Subcutaneous preadipocyte (primary cell): Measurements from ENCODE around the gene XPNPEP1. TPM values are rescaled to one million over a fixed set of nuclear protein-coding genes. Genes with fewer than 3 reads are reported as not detected.

Experiments used
- small RNA-seq: library from RNA; depleted of rRNA; stranded (forward); fragments of <200 nt; gene quantifications from one replicate; pipeline ENCODE3, GENCODE V24; 2012
- total RNA-seq: library from RNA; depleted of rRNA; stranded (reverse); fragments of >200 nt; gene quantifications from 2 replicates; pipeline ENCODE4 v1.2.3, GENCODE V29; 2012

Gene XPNPEP1
- total RNA-seq = 104 and 139 TPM in 2 replicates

DNA sequence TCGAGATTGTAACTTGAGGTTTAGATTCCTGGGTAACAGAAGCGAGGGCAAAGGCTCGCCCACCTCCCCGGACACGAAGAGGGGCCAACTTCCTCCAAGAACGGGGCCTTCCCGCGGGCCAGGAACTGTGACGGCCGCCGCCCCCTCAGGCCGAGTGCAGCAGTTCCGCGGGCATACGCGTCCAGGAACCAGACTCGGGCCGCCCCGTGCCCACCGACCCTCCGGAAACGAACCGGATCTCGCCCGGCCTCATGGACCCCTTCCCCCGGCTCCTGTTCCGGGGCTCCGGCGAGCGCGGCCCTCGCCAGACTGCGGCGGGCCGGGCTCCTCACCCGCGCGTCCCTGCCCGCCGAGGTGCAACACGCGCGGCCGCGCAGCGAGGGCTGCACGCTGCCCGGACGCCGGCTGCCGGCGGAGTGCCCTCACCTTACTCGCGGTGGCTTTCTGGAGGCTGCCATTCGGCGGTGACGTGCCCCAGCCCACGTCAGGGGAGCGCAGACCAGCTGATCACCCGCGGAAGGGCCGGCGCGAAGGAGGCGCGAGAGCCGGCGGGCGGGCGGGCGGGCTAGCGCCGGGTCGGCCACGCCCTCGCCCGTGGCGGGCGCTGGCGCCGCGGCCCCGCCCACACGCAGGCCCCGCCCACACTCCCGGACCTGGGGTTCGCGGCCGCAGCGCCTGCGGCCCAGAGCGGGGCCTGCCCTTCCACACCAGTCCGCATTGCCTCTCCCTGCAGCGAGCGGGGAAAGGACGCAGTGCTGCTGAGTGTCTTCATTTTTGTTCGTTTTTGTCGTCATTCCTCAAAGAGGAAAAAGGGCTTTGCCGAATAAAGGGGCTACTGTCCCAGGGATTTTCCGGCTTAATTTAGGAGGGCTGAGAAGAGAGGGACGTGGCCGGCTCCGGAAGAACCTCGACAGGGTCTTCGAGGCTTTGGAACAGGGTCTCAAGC lies at the start of gene XPNPEP1:
TSS of gene XPNPEP1 (minus strand) at position 536 of the 946 bp plus-strand sequence. CDS start at position 458, 78 bp downstream.

Small RNA genes within 50 kb of the gene (small RNA-seq; reads per million reads assigned to genes)
- 0.08 reads per million for gene RNU4-5P

Other genes with a start within 250 kb of the XPNPEP1 start
- 274 and 335 TPM in 2 replicates for gene ADD3, start 84.5 kb upstream of the XPNPEP1 start, total RNA-seq